Brain microvascular endothelial cell (primary cell): ENCODE data around the gene PCA3.
A peak's percentile ranks its signal among the peaks of the same experiment; 100 is the strongest.

Experiments
- DNase-seq: peaks from one replicate; pipeline ENCODE4 v3.0.0-alpha.2; 2020
- H3K27ac ChIP-seq: fragments of 250-450 bp; sonication (Bioruptor Pico); 2 replicates; pipeline ENCODE4 v1.5.1; 2020; ENCODE audit warnings: mild to moderate bottlenecking, moderate library complexity
- H3K27me3 ChIP-seq: fragments of 250-450 bp; sonication (Bioruptor Pico); replicated peaks from 2 replicates; pipeline ENCODE4 v1.5.1; 2020; ENCODE audit warnings: mild to moderate bottlenecking
- H3K36me3 ChIP-seq: fragments of 250-450 bp; sonication (Bioruptor Pico); replicated peaks from 2 replicates; pipeline ENCODE4 v1.5.1; 2020; ENCODE audit warnings: mild to moderate bottlenecking
- H3K4me3 ChIP-seq: 2 replicates; pipeline ENCODE4 v1.5.1; 2011; ENCODE audit warnings: low read depth, mild to moderate bottlenecking, control low read depth, low read length, moderate library complexity
- in situ Hi-C: cut with HindIII; loops from 2 replicates; pipeline ENCODE4 v1.10.0; 2017; ENCODE audit warnings: low sequenced_read_pairs, low pct_ligation_motif_present
- TF ChIP-seq, protein P1 (sequence below): IDR thresholded peaks from 2 replicates; pipeline ENCODE4 v1.5.1; 2011; ENCODE audit warnings: low read depth, mild to moderate bottlenecking, moderate library complexity, low read length, control low read depth, inconsistent platforms; ENCODE audit errors: missing control alignments

PCA3 gene

DNA sequence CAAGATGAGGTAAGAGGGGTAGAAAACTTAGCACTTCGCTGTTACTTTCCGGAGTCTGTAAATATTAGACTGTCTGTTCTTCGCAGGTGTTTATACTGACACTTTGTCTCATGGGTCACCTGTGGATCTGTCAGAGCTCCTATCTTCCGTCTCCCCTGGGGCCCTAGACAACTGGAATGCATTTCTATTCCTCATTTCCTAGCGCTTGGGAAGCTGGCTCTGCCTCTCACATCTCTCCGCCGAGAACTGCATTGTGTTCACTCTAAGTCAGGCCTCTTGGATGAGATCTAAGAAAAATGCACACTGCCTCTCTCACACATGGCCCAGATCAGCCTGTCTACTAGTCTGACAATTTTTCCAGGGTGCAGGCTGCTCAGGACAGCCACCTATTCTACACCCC lies 39.5 kb downstream of the PCA3 start:
- TF ChIP-seq, protein P1, sequence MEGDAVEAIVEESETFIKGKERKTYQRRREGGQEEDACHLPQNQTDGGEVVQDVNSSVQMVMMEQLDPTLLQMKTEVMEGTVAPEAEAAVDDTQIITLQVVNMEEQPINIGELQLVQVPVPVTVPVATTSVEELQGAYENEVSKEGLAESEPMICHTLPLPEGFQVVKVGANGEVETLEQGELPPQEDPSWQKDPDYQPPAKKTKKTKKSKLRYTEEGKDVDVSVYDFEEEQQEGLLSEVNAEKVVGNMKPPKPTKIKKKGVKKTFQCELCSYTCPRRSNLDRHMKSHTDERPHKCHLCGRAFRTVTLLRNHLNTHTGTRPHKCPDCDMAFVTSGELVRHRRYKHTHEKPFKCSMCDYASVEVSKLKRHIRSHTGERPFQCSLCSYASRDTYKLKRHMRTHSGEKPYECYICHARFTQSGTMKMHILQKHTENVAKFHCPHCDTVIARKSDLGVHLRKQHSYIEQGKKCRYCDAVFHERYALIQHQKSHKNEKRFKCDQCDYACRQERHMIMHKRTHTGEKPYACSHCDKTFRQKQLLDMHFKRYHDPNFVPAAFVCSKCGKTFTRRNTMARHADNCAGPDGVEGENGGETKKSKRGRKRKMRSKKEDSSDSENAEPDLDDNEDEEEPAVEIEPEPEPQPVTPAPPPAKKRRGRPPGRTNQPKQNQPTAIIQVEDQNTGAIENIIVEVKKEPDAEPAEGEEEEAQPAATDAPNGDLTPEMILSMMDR = no peak
- no peak overlapping the region for H3K27ac ChIP-seq
- H3K36me3 ChIP-seq = no peaks in the 10 kb centered on the region
- in situ Hi-C loops = no loop called here
- no peak overlapping the region for H3K4me3 ChIP-seq
- no peaks in the 10 kb centered on the region for H3K27me3 ChIP-seq
- no peak for DNase-seq

DNA sequence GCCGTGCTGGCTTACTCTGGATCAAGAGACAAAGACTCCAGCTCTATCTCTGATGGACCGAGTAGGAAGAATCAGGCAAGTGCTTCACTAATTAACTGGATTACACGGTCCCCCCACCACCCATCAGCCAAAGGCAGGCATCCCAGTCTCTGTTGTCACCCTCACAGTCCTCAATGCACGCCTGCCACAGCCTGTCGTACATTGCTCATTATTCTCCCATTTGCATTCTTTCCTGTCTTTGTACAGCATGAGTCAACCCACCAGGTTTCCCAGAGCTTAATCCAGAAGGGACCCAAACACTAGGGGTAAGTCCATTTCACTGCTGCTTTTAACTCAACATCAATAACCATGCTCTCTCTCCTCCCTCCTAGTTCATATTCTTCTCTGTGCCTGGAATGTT lies 44.4 kb downstream of the PCA3 start:
- no peak for DNase-seq
- TF ChIP-seq, protein P1 = no peak
- in situ Hi-C loops = no loop called here

DNA sequence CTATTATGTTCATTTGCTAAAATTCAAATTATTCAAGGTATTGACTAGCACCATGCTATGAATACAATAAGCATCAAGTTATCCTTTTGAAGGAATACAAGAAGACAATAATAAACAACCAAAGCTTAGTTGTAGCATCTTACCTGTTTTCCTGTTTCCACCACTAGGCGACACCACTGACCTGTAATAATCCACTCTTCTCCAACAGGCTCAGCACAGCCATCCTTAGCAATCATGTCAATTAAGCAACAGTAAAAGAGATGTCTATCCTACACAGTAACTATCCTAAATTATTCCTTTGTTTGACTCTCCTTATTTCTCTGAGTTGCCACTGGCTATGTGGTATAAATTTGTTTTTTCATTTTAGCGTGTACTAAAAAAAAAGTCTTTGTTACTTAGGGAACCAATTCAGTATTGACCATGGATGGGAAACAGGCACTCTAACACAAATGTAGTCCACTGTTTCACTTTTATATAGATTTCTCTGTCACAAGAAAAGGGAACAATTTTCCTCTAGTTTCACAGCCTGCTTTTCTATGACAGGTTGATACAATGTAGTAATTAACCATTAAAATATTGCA lies 46.2 kb downstream of the PCA3 start:
- peak; percentile 52 for DNase-seq
- no peaks in the 10 kb centered on the region for H3K36me3 ChIP-seq
- TF ChIP-seq, protein P1 = peak; percentile 81

More for the DNA sequence above, 44.4 kb downstream of the PCA3 start:
- Histone ChIP-seq H3K4me3 (no peak overlapping the region), H3K27ac (no peak overlapping the region), H3K27me3 (no peaks in the 10 kb centered on the region), H3K36me3 (no peaks in the 10 kb centered on the region)

DNA sequence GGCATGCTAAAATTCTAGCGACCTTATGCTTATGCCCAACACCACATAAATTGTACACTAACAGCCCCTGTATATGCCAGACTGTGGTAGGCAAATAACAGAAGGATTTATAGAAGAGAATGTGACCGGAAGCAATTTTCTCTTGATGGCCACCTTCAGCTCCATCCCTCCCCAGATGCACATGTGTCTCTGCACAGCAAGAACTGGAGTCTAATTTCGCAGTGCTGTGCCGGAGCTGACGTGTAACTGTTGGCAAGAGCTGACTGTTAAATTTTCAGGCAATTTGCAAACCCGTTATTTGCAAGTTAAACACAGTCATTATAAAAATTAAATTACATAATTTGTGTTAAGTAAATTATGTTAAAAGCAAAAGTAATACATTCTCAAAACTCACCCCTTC lies 48.4 kb downstream of the PCA3 start:
- in situ Hi-C loops = no loop called here

More for the DNA sequence above, 46.2 kb downstream of the PCA3 start:
- no peak overlapping the region for H3K4me3 ChIP-seq
- H3K27me3 ChIP-seq = no peaks in the 10 kb centered on the region
- no peak overlapping the region for H3K27ac ChIP-seq
- in situ Hi-C loops = no loop called here

DNA sequence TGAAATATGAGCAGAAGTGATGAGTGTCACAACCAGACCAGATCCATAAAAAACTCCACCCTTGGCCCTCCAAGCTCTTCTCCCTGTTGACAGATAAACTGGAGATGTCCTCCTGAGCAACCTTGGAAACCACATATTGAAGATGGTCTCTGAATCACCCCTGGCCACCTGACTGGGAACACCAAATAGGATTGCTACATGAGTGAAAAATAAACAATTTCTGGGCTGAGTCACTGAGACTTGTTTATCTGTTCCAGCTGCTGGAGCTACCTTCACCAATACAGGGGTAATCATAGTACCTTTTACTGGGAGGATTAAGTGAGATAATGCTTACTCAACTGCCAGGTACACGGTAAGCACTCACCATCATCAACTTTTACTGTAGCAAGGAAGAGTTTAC lies 53.3 kb downstream of the PCA3 start:
- DNase-seq = peak; percentile 63
- Histone ChIP-seq H3K4me3 (no peak overlapping the region), H3K27me3 (no peaks in the 10 kb centered on the region), H3K36me3 (no peaks in the 10 kb centered on the region), H3K27ac (peak overlapping the region; percentile 69)
- TF ChIP-seq, protein P1 = no peak
- in situ Hi-C loops = no loop called here

More for the DNA sequence above, 48.4 kb downstream of the PCA3 start:
- Histone ChIP-seq H3K36me3 (no peaks in the 10 kb centered on the region), H3K27me3 (no peaks in the 10 kb centered on the region), H3K27ac (no peak overlapping the region), H3K4me3 (no peak overlapping the region)
- no peak for DNase-seq
- TF ChIP-seq, protein P1 = no peak

DNA sequence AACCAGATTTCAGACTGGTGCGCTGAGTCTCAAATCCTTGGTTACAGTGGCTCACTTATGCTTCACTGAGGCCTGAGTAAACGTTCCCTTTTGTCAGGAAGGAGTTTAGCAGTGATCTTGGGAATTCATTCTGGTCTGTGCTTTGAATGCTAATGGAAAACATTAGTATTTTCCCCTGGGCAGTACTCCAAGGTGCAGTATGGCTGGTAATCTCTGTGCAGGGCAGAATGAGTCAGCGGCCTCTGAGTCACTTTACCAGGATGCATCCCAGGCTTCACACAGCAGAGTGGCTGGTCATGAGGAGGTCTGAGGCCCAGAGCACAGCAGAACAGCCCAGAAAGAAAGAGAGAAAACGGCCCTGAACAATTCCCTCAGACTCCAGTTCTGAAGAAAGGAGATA lies 54.0 kb downstream of the PCA3 start:
- H3K36me3 ChIP-seq = no peaks in the 10 kb centered on the region
- peak; percentile 99 for DNase-seq
- in situ Hi-C loops = no loop called here
- H3K4me3 ChIP-seq = no peak overlapping the region
- peak overlapping the region; percentile 69 for H3K27ac ChIP-seq
- TF ChIP-seq, protein P1 = no peak
- H3K27me3 ChIP-seq = no peaks in the 10 kb centered on the region
